ENCODE results near the gene GOLM1. TPM values are rescaled to one million over a fixed set of nuclear protein-coding genes. Genes with fewer than 3 reads are reported as not detected.

GOLM1 gene
- total and polyA plus RNA-seq, 2 experiments from 2014 or later, result 60.2 to 66.7 TPM

DNA sequence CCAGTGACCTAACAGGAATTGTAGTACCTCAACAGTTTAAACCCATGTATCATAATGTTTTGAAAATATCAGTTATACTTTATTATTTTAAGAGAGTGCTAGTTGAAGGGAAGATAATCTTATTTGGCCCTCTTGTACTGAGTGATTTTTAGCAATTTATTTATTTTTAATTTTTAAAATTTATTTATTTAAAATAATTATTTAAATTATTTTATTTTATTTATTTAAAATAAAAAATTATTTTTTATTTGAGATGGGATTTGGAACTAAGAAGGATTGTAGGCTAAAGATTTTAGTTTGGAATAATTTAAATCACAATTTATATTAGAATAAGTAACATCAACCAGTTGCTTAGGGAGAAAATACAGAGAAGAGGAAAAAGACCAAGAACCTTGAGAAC, 104.3 kb downstream of the GOLM1 start:
- no peaks in the 10 kb centered on the region for H3K4me1 ChIP-seq (ENCODE audit: low read depth)
- TF ChIP-seq, protein P1, sequence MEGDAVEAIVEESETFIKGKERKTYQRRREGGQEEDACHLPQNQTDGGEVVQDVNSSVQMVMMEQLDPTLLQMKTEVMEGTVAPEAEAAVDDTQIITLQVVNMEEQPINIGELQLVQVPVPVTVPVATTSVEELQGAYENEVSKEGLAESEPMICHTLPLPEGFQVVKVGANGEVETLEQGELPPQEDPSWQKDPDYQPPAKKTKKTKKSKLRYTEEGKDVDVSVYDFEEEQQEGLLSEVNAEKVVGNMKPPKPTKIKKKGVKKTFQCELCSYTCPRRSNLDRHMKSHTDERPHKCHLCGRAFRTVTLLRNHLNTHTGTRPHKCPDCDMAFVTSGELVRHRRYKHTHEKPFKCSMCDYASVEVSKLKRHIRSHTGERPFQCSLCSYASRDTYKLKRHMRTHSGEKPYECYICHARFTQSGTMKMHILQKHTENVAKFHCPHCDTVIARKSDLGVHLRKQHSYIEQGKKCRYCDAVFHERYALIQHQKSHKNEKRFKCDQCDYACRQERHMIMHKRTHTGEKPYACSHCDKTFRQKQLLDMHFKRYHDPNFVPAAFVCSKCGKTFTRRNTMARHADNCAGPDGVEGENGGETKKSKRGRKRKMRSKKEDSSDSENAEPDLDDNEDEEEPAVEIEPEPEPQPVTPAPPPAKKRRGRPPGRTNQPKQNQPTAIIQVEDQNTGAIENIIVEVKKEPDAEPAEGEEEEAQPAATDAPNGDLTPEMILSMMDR (IDR thresholded peaks at IDR 0.05; ENCODE audit: low read depth, low read length), result no peak
- no peak for DNase-seq (ENCODE audit: low read depth in 1 of 2, low spot score in 1 of 2)
- H3K9me3 ChIP-seq (ENCODE audit: low read depth), result no peaks in the 10 kb centered on the region
- no peak overlapping the region for H3K27ac ChIP-seq
- H3K4me3 ChIP-seq, result no peak overlapping the region
- H3K27me3 ChIP-seq, result no peaks in the 10 kb centered on the region
- H3K36me3 ChIP-seq, result peaks cover 23% of the 10 kb centered on the region

DNA sequence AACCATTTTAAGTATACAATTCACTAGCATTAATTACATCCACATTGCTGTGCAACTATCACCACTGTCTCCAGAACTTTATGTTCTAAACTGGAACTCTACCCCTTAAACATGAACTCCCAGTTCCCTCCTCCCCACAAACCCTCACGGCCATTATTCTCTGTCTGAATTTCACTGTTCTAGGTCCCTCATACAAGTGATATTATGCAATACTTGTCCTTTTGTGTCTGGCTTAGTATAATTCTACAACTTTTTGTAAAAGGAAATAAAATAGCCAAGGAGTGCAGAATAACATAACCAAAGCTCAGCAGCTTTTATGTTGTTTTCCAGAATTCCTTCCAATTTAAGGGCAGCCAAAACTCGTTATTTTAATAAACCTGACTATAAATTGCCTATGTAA, 105.2 kb downstream of the GOLM1 start:
- H3K36me3 ChIP-seq, result peaks cover 20% of the 10 kb centered on the region
- no peak overlapping the region for H3K4me3 ChIP-seq
- H3K27ac ChIP-seq, result no peak overlapping the region
- no peaks in the 10 kb centered on the region for H3K27me3 ChIP-seq
- DNase-seq (ENCODE audit: low read depth in 1 of 2, low spot score in 1 of 2), result no peak
- no peaks in the 10 kb centered on the region for H3K4me1 ChIP-seq (ENCODE audit: low read depth)
- no peaks in the 10 kb centered on the region for H3K9me3 ChIP-seq (ENCODE audit: low read depth)
- TF ChIP-seq, protein P1 (IDR thresholded peaks at IDR 0.05; ENCODE audit: low read depth, low read length), result no peak

DNA sequence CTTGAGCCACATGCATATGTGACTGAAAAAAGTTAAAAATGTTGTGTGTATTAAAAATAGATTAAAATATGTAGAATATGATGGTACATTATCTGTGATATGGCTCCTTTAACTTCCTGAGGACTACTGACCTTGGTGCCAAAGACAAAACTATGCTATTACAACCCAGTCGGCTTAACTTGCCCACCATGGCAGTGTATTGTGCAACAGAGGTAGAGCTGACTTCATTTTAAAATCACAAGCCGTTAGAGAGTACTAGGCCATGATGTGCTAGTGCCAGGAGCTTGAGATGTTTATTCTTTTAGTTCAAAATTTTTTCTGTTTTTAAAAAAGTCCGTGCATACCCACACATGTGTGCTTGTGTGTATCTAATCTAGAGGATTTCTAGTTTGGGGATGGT, 112.1 kb downstream of the GOLM1 start:
- H3K9me3 ChIP-seq (ENCODE audit: low read depth), result no peaks in the 10 kb centered on the region
- no peak for DNase-seq (ENCODE audit: low read depth in 1 of 2, low spot score in 1 of 2)
- H3K4me1 ChIP-seq (ENCODE audit: low read depth), result peaks cover 10% of the 10 kb centered on the region
- H3K27ac ChIP-seq, result no peak overlapping the region
- no peak overlapping the region for H3K4me3 ChIP-seq
- H3K27me3 ChIP-seq, result no peaks in the 10 kb centered on the region
- H3K36me3 ChIP-seq, result peaks cover 12% of the 10 kb centered on the region
- TF ChIP-seq, protein P1 (IDR thresholded peaks at IDR 0.05; ENCODE audit: low read depth, low read length), result no peak

DNA sequence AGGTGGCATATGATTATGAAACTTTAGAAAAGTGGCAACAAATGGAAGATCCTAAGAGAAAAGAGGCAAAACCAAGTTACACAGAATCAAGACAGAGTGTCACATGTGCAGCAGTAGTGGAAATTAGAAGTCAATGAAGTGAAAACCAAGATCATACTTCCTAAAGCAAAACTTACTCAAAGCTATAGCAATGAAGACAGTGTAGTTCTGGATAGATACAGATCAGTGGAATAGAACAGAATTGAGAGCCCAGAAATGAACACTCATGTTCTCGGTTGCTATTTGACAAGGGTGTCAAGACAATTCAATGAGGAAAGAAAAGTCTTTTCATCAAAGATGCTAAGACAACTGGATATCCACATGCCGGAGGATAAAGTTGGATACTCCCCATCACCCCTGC, 114.9 kb downstream of the GOLM1 start:
- Histone ChIP-seq H3K4me1 (ENCODE audit: low read depth) (peaks cover 10% of the 10 kb centered on the region), H3K4me3 (no peak overlapping the region), H3K27me3 (no peaks in the 10 kb centered on the region), H3K27ac (no peak overlapping the region), H3K9me3 (ENCODE audit: low read depth) (no peaks in the 10 kb centered on the region), H3K36me3 (peaks cover 28% of the 10 kb centered on the region)
- DNase-seq (ENCODE audit: low read depth in 1 of 2, low spot score in 1 of 2), result no peak
- TF ChIP-seq, protein P1 (IDR thresholded peaks at IDR 0.05; ENCODE audit: low read depth, low read length), result no peak

GRCh38 chr9:85981369-85981768, 118.0 kb downstream of the GOLM1 start:
- no peaks in the 10 kb centered on the region for H3K27me3 ChIP-seq
- H3K9me3 ChIP-seq (ENCODE audit: low read depth), result no peaks in the 10 kb centered on the region
- peak overlapping the region; percentile 27 for H3K27ac ChIP-seq
- peaks cover 10% of the 10 kb centered on the region for H3K4me1 ChIP-seq (ENCODE audit: low read depth)
- no peak overlapping the region for H3K4me3 ChIP-seq
- peaks cover 48% of the 10 kb centered on the region for H3K36me3 ChIP-seq
- no peak for DNase-seq (ENCODE audit: low read depth in 1 of 2, low spot score in 1 of 2)
- TF ChIP-seq, protein P1 (IDR thresholded peaks at IDR 0.05; ENCODE audit: low read depth, low read length), result no peak

DNA sequence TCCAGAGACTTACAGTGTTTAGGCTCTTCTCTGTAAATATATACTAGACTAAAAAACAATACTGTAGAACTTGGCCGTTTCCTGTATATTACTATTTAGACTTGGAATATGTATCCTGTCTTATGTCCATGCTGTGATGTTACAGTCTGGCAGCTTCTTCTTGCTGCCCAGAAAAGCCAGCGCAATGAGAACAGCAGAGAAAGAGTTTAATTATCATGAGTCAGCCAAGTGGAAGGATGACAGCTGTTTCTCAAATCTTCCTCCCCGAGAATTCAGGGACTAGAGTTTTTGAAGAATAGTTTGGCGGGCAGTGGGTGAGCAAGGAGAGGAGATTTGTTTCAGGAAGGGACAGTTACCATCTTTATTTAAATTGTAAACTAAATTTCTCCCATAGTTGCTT, 120.9 kb downstream of the GOLM1 start:
- TF ChIP-seq, protein P1 (IDR thresholded peaks at IDR 0.05; ENCODE audit: low read depth, low read length), result no peak
- Histone ChIP-seq H3K27ac (no peak overlapping the region), H3K4me1 (ENCODE audit: low read depth) (peaks cover 10% of the 10 kb centered on the region), H3K9me3 (ENCODE audit: low read depth) (no peaks in the 10 kb centered on the region), H3K36me3 (peaks cover 62% of the 10 kb centered on the region), H3K4me3 (no peak overlapping the region), H3K27me3 (no peaks in the 10 kb centered on the region)
- peak in 1 of 2 donors; percentile 7 for DNase-seq (ENCODE audit: low read depth in 1 of 2, low spot score in 1 of 2)

Data from cardiac muscle cell (in vitro differentiated cells and primary cell).